Spinal cord (tissue), 10 donors: ENCODE measurements around the gene PDK4. TPM values are rescaled to one million over a fixed set of nuclear protein-coding genes. Genes with fewer than 3 reads are reported as not detected.
A peak's percentile ranks its signal among the peaks of the same experiment; 100 is the strongest.
"Not testable (repeated sequence)": the region's sequence is repeated elsewhere in the genome, so short reads cannot be mapped to it uniquely, and the experiment has no call there.

Experiments used
- DNase-seq, 6 donors: peaks; one replicate each; pipeline versions ENCODE4 v3.0.0 to v3.0.0-alpha.2; 2013 to 2015; ENCODE audit warnings: low spot score in 6 of 6, low read depth in 4 of 6
- H3K27ac ChIP-seq: one replicate; pipeline ENCODE4 v1.5.1; 2013; ENCODE audit warnings: low read depth, low read length, control low read depth
- H3K27me3 ChIP-seq: one replicate; pipeline ENCODE4 v1.6.1; 2013; ENCODE audit warnings: low read length; ENCODE audit not compliant: control insufficient read depth, insufficient read depth
- H3K36me3 ChIP-seq: one replicate; pipeline ENCODE4 v1.6.1; 2013; ENCODE audit warnings: low read length; ENCODE audit not compliant: control insufficient read depth, insufficient read depth
- H3K4me1 ChIP-seq: one replicate; pipeline ENCODE4 v1.6.1; 2013; ENCODE audit warnings: low read length; ENCODE audit not compliant: control insufficient read depth, insufficient read depth
- H3K4me3 ChIP-seq: one replicate; pipeline ENCODE4 v1.5.1; 2013; ENCODE audit warnings: low read depth, low read length, control low read depth
- H3K9me3 ChIP-seq: one replicate; pipeline ENCODE4 v1.6.1; 2013; ENCODE audit warnings: low read length; ENCODE audit not compliant: control insufficient read depth, insufficient read depth
- WGBS: methylation state at CpG from one replicate; pipeline ENCODE4 v1.1.5; 2013; ENCODE audit warnings: missing lambda C conversion rate; ENCODE audit not compliant: insufficient coverage; 5-methylcytosine and 5-hydroxymethylcytosine counted together
- polyA plus RNA-seq, 2 donors: library from polyadenylated mRNA; unstranded; fragments of 120-200 nt; gene quantifications; one replicate each; pipeline ENCODE4 v1.2.1, GENCODE V29; 2013; ENCODE audit not compliant: insufficient read length in 2 of 2
- total RNA-seq, 2 donors: library from RNA; depleted of rRNA in 1 of 2; stranded (reverse); fragments of 120-200 nt in 1 of 2; fragments of >200 nt in 1 of 2; gene quantifications; one replicate each; pipeline versions ENCODE4 v1.2.3 to v1.2.4, GENCODE V29; 2013 to 2014
- donor health status: healthy.

PDK4 gene
- total and polyA plus RNA-seq, 4 donors = 14.7 to 35.2 (median 23.5) TPM

GRCh38 chr7:95556777-95557176 lies 39.5 kb downstream of the PDK4 start:
- no CpG with 5 or more reads among the region's 2 CpGs for WGBS
- no peak for DNase-seq
- Histone ChIP-seq H3K27me3 (no peaks in the 10 kb centered on the region), H3K36me3 (no peaks in the 10 kb centered on the region), H3K9me3 (peaks cover under 1% of the 10 kb centered on the region), H3K4me3 (no peak overlapping the region), H3K27ac (no peak overlapping the region), H3K4me1 (no peaks in the 10 kb centered on the region)

GRCh38 chr7:95553939-95554338 lies 42.4 kb downstream of the PDK4 start:
- Histone ChIP-seq H3K4me1 (peaks cover 4% of the 10 kb centered on the region), H3K36me3 (no peaks in the 10 kb centered on the region), H3K27me3 (no peaks in the 10 kb centered on the region), H3K4me3 (no peak overlapping the region), H3K27ac (no peak overlapping the region), H3K9me3 (no peaks in the 10 kb centered on the region)
- no CpG with 5 or more reads among the region's 2 CpGs for WGBS
- DNase-seq = no peak

GRCh38 chr7:95552010-95552926 lies 44.0 kb downstream of the PDK4 start:
- H3K9me3 ChIP-seq, H3K27me3 ChIP-seq, H3K4me1 ChIP-seq, H3K27ac ChIP-seq, DNase-seq, H3K36me3 ChIP-seq, H3K4me3 ChIP-seq: not testable (repeated sequence)
- 93% methylated on average over 35 of the region's 45 CpGs for WGBS

- Histone ChIP-seq H3K4me3 (no peak overlapping the region), H3K36me3 (no peaks in the 10 kb centered on the region), H3K9me3 (no peaks in the 10 kb centered on the region), H3K27ac (peak overlapping the region; percentile 79), H3K27me3 (no peaks in the 10 kb centered on the region), H3K4me1 (peaks cover 4% of the 10 kb centered on the region)
- 40% methylated on average over 4 of the region's 4 CpGs for WGBS
- no peak for DNase-seq
Observed at GRCh38 chr7:95550546-95550945, 45.8 kb downstream of the PDK4 start.

GRCh38 chr7:95549818-95550529 lies 46.3 kb downstream of the PDK4 start:
- no peaks in the 10 kb centered on the region for H3K36me3 ChIP-seq
- no peaks in the 10 kb centered on the region for H3K9me3 ChIP-seq
- peak in 5 of 6 donors; percentile 52 to 92 (median 83) for DNase-seq
- no peaks in the 10 kb centered on the region for H3K27me3 ChIP-seq
- H3K27ac ChIP-seq = peak overlapping the region; percentile 79
- WGBS = 20% methylated on average over 5 of the region's 6 CpGs
- no peak overlapping the region for H3K4me3 ChIP-seq
- peaks cover 4% of the 10 kb centered on the region for H3K4me1 ChIP-seq

- Histone ChIP-seq H3K4me3 (no peak overlapping the region), H3K27me3 (no peaks in the 10 kb centered on the region), H3K9me3 (no peaks in the 10 kb centered on the region), H3K36me3 (no peaks in the 10 kb centered on the region), H3K27ac (no peak overlapping the region), H3K4me1 (peaks cover 8% of the 10 kb centered on the region)
- no peak for DNase-seq
- 20% methylated on average over 1 of the region's 6 CpGs for WGBS
Observed at GRCh38 chr7:95547361-95548348, 48.7 kb downstream of the PDK4 start.

- Histone ChIP-seq H3K27ac (no peak overlapping the region), H3K4me3 (no peak overlapping the region), H3K4me1 (peaks cover 8% of the 10 kb centered on the region), H3K36me3 (no peaks in the 10 kb centered on the region), H3K9me3 (no peaks in the 10 kb centered on the region), H3K27me3 (no peaks in the 10 kb centered on the region)
- no peak for DNase-seq
- no CpG with 5 or more reads among the region's 4 CpGs for WGBS
Observed at GRCh38 chr7:95546647-95547046, 49.7 kb downstream of the PDK4 start.

- no CpG with 5 or more reads among the region's 1 CpG for WGBS
- no peak overlapping the region for H3K27ac ChIP-seq
- peaks cover 4% of the 10 kb centered on the region for H3K4me1 ChIP-seq
Observed at GRCh38 chr7:95545673-95546072, 50.6 kb downstream of the PDK4 start.

GRCh38 chr7:95545007-95545615 lies 51.2 kb downstream of the PDK4 start:
- peaks cover 4% of the 10 kb centered on the region for H3K4me1 ChIP-seq
- H3K4me3 ChIP-seq = no peak overlapping the region
- H3K27me3 ChIP-seq = no peaks in the 10 kb centered on the region
- no peaks in the 10 kb centered on the region for H3K36me3 ChIP-seq
- WGBS = no CpG with 5 or more reads among the region's 3 CpGs
- DNase-seq = peak in 2 of 6 donors; percentile 64 to 72
- no peak overlapping the region for H3K27ac ChIP-seq
- H3K9me3 ChIP-seq = no peaks in the 10 kb centered on the region

More at GRCh38 chr7:95545673-95546072, 50.6 kb downstream of the PDK4 start:
- no peak for DNase-seq
- Histone ChIP-seq H3K36me3 (no peaks in the 10 kb centered on the region), H3K27me3 (no peaks in the 10 kb centered on the region), H3K9me3 (no peaks in the 10 kb centered on the region), H3K4me3 (no peak overlapping the region)
